Measurements from ENCODE around the gene ECT2. TPM values are rescaled to one million over a fixed set of nuclear protein-coding genes. Genes with fewer than 3 reads are reported as not detected.

ECT2 gene
- polyA plus RNA-seq (2013, experiment 1 of 2), result 12.9 TPM
- 13.6 TPM for polyA plus RNA-seq (2013, experiment 2 of 2)

- Histone ChIP-seq H3K4me3 (ENCODE audit: insufficient read depth in 1 of 2, low read depth in 1 of 2, low read length in 2 of 2) (peak within 1 kb of the TSS; percentile 89 to 97), H2BK12ac (ENCODE audit: low read length in 2 of 2) (peak within 1 kb of the TSS in 1 of 2 experiments; percentile 69), H3K4me2 (ENCODE audit: low read length, poor library complexity, severe bottlenecking) (peak within 1 kb of the TSS; percentile 68), H2BK120ac (ENCODE audit: low read depth, low read length) (peak within 1 kb of the TSS; percentile 61), H3K18ac (ENCODE audit: low read depth in 1 of 2, low read length in 2 of 2) (peak within 1 kb of the TSS; percentile 86 to 97), H3K9me3 (ENCODE audit: control insufficient read depth, low read length) (no peaks in the 10 kb centered on the region), H3K36me3 (ENCODE audit: control insufficient read depth in 1 of 2, insufficient read depth in 2 of 2, low read depth in 1 of 2, low read length in 2 of 2) (peaks cover 0 to 9% of the 10 kb centered on the region in 2 experiments), H3K14ac (ENCODE audit: low read length in 2 of 2) (peak within 1 kb of the TSS in 1 of 2 experiments; percentile 97), H3K4me1 (ENCODE audit: control insufficient read depth, insufficient read depth, low read depth, low read length) (peaks cover 2% of the 10 kb centered on the region), H3K27ac (ENCODE audit: low read length, poor library complexity, severe bottlenecking) (peak within 1 kb of the TSS; percentile 95), H4K91ac (ENCODE audit: low read length) (no peak within 1 kb of the TSS), H3K9ac (ENCODE audit: low read length) (peak within 1 kb of the TSS; percentile 99), H3K27me3 (ENCODE audit: control insufficient read depth in 1 of 2, insufficient read depth in 1 of 2, low read length in 2 of 2) (no peaks in the 10 kb centered on the region), H2BK15ac (ENCODE audit: low read depth, poor library complexity, severe bottlenecking) (peak within 1 kb of the TSS; percentile 84), H4K8ac (ENCODE audit: low read length) (peak within 1 kb of the TSS; percentile 12), H3K79me1 (replicated peaks; ENCODE audit: low read length, poor library complexity, severe bottlenecking) (no peaks in the 10 kb centered on the region), H2BK5ac (ENCODE audit: low read depth, low read length, poor library complexity, severe bottlenecking) (peak within 1 kb of the TSS; percentile 94), H2AFZ (ENCODE audit: low read depth, low read length) (peak within 1 kb of the TSS; percentile 99), H3K23ac (ENCODE audit: low read length in 2 of 2) (no peak within 1 kb of the TSS), H2AK5ac (ENCODE audit: low read length, severe bottlenecking) (peak within 1 kb of the TSS; percentile 89), H3K4ac (ENCODE audit: low read depth in 1 of 2, low read length in 2 of 2) (peak within 1 kb of the TSS; percentile 35 to 86)
- DNase-seq, result peak; percentile 100
- under 1% methylated on average over 46 of the region's 49 CpGs for WGBS
Measured at GRCh38 chr3:172750368-172751174, at the start of gene ECT2. Gene ECT2, plus strand, starts transcription at chr3:172750726. Its CDS starts 3,805 bp downstream, at chr3:172754531.

- H3K27ac ChIP-seq (ENCODE audit: low read length, poor library complexity, severe bottlenecking), result no peak overlapping the region
- H3K23ac ChIP-seq (ENCODE audit: low read length in 2 of 2), result no peak overlapping the region
- no peak overlapping the region for H2AFZ ChIP-seq (ENCODE audit: low read depth, low read length)
- H4K91ac ChIP-seq (ENCODE audit: low read length), result no peak overlapping the region
- H3K4me2 ChIP-seq (ENCODE audit: low read length, poor library complexity, severe bottlenecking), result no peak overlapping the region
- H3K9ac ChIP-seq (ENCODE audit: low read length), result no peak overlapping the region
- no peak overlapping the region for H3K4me3 ChIP-seq (ENCODE audit: insufficient read depth in 1 of 2, low read depth in 1 of 2, low read length in 2 of 2)
- H2BK5ac ChIP-seq (ENCODE audit: low read depth, low read length, poor library complexity, severe bottlenecking), result no peak overlapping the region
- no peak overlapping the region for H3K4ac ChIP-seq (ENCODE audit: low read depth in 1 of 2, low read length in 2 of 2)
- 97% methylated on average over 1 of the region's 1 CpG for WGBS
- no peak overlapping the region for H3K14ac ChIP-seq (ENCODE audit: low read length in 2 of 2)
- H3K36me3 ChIP-seq (ENCODE audit: control insufficient read depth in 1 of 2, insufficient read depth in 2 of 2, low read depth in 1 of 2, low read length in 2 of 2), result peaks cover 0 to 4% of the 10 kb centered on the region in 2 experiments
- H4K8ac ChIP-seq (ENCODE audit: low read length), result no peak overlapping the region
- no peak overlapping the region for H2BK15ac ChIP-seq (ENCODE audit: low read depth, poor library complexity, severe bottlenecking)
- H3K27me3 ChIP-seq (ENCODE audit: control insufficient read depth in 1 of 2, insufficient read depth in 1 of 2, low read length in 2 of 2), result no peaks in the 10 kb centered on the region
- H2AK5ac ChIP-seq (ENCODE audit: low read length, severe bottlenecking), result no peak overlapping the region
- no peaks in the 10 kb centered on the region for H3K9me3 ChIP-seq (ENCODE audit: control insufficient read depth, low read length)
- peaks cover 30% of the 10 kb centered on the region for H3K79me1 ChIP-seq (replicated peaks; ENCODE audit: low read length, poor library complexity, severe bottlenecking)
- no peak overlapping the region for H3K18ac ChIP-seq (ENCODE audit: low read depth in 1 of 2, low read length in 2 of 2)
- no peak overlapping the region for H2BK12ac ChIP-seq (ENCODE audit: low read length in 2 of 2)
- H3K4me1 ChIP-seq (ENCODE audit: control insufficient read depth, insufficient read depth, low read depth, low read length), result no peaks in the 10 kb centered on the region
- H2BK120ac ChIP-seq (ENCODE audit: low read depth, low read length), result peak overlapping the region; percentile 34
- DNase-seq, result no peak
Measured at GRCh38 chr3:172700936-172701455, 49.5 kb upstream of the ECT2 start.

- no peak overlapping the region for H3K18ac ChIP-seq (ENCODE audit: low read depth in 1 of 2, low read length in 2 of 2)
- H3K79me1 ChIP-seq (replicated peaks; ENCODE audit: low read length, poor library complexity, severe bottlenecking), result peaks cover 28% of the 10 kb centered on the region
- H2AK5ac ChIP-seq (ENCODE audit: low read length, severe bottlenecking), result no peak overlapping the region
- no peak overlapping the region for H2AFZ ChIP-seq (ENCODE audit: low read depth, low read length)
- no peak overlapping the region for H3K4me3 ChIP-seq (ENCODE audit: insufficient read depth in 1 of 2, low read depth in 1 of 2, low read length in 2 of 2)
- no peaks in the 10 kb centered on the region for H3K27me3 ChIP-seq (ENCODE audit: control insufficient read depth in 1 of 2, insufficient read depth in 1 of 2, low read length in 2 of 2)
- H3K4me2 ChIP-seq (ENCODE audit: low read length, poor library complexity, severe bottlenecking), result no peak overlapping the region
- no peak overlapping the region for H4K8ac ChIP-seq (ENCODE audit: low read length)
- H4K91ac ChIP-seq (ENCODE audit: low read length), result no peak overlapping the region
- no peak overlapping the region for H3K9ac ChIP-seq (ENCODE audit: low read length)
- DNase-seq, result no peak
- H3K4ac ChIP-seq (ENCODE audit: low read depth in 1 of 2, low read length in 2 of 2), result no peak overlapping the region
- no peak overlapping the region for H3K14ac ChIP-seq (ENCODE audit: low read length in 2 of 2)
- no peak overlapping the region for H2BK12ac ChIP-seq (ENCODE audit: low read length in 2 of 2)
- no peak overlapping the region for H2BK5ac ChIP-seq (ENCODE audit: low read depth, low read length, poor library complexity, severe bottlenecking)
- over 99% methylated on average over 3 of the region's 3 CpGs for WGBS
- H3K27ac ChIP-seq (ENCODE audit: low read length, poor library complexity, severe bottlenecking), result no peak overlapping the region
- no peak overlapping the region for H3K23ac ChIP-seq (ENCODE audit: low read length in 2 of 2)
- H3K4me1 ChIP-seq (ENCODE audit: control insufficient read depth, insufficient read depth, low read depth, low read length), result no peaks in the 10 kb centered on the region
- H3K9me3 ChIP-seq (ENCODE audit: control insufficient read depth, low read length), result no peaks in the 10 kb centered on the region
- H2BK15ac ChIP-seq (ENCODE audit: low read depth, poor library complexity, severe bottlenecking), result no peak overlapping the region
- no peak overlapping the region for H2BK120ac ChIP-seq (ENCODE audit: low read depth, low read length)
- H3K36me3 ChIP-seq (ENCODE audit: control insufficient read depth in 1 of 2, insufficient read depth in 2 of 2, low read depth in 1 of 2, low read length in 2 of 2), result peaks cover 0 to 4% of the 10 kb centered on the region in 2 experiments
Measured at GRCh38 chr3:172701751-172702150, 48.8 kb upstream of the ECT2 start.

- no peak for DNase-seq
- 97% methylated on average over 2 of the region's 3 CpGs for WGBS
- Histone ChIP-seq H2AK5ac (ENCODE audit: low read length, severe bottlenecking) (no peak overlapping the region), H4K8ac (ENCODE audit: low read length) (no peak overlapping the region), H2BK12ac (ENCODE audit: low read length in 2 of 2) (no peak overlapping the region), H3K27ac (ENCODE audit: low read length, poor library complexity, severe bottlenecking) (no peak overlapping the region), H3K27me3 (ENCODE audit: control insufficient read depth in 1 of 2, insufficient read depth in 1 of 2, low read length in 2 of 2) (no peaks in the 10 kb centered on the region), H3K4me1 (ENCODE audit: control insufficient read depth, insufficient read depth, low read depth, low read length) (no peaks in the 10 kb centered on the region), H3K36me3 (ENCODE audit: control insufficient read depth in 1 of 2, insufficient read depth in 2 of 2, low read depth in 1 of 2, low read length in 2 of 2) (peaks cover 0 to 4% of the 10 kb centered on the region in 2 experiments), H3K18ac (ENCODE audit: low read depth in 1 of 2, low read length in 2 of 2) (no peak overlapping the region), H3K79me1 (replicated peaks; ENCODE audit: low read length, poor library complexity, severe bottlenecking) (peaks cover 26% of the 10 kb centered on the region), H3K9ac (ENCODE audit: low read length) (no peak overlapping the region), H3K4me3 (ENCODE audit: insufficient read depth in 1 of 2, low read depth in 1 of 2, low read length in 2 of 2) (no peak overlapping the region), H3K14ac (ENCODE audit: low read length in 2 of 2) (no peak overlapping the region), H3K4me2 (ENCODE audit: low read length, poor library complexity, severe bottlenecking) (no peak overlapping the region), H3K9me3 (ENCODE audit: control insufficient read depth, low read length) (no peaks in the 10 kb centered on the region), H3K4ac (ENCODE audit: low read depth in 1 of 2, low read length in 2 of 2) (no peak overlapping the region), H2BK5ac (ENCODE audit: low read depth, low read length, poor library complexity, severe bottlenecking) (no peak overlapping the region), H2AFZ (ENCODE audit: low read depth, low read length) (no peak overlapping the region), H3K23ac (ENCODE audit: low read length in 2 of 2) (no peak overlapping the region), H2BK120ac (ENCODE audit: low read depth, low read length) (no peak overlapping the region), H2BK15ac (ENCODE audit: low read depth, poor library complexity, severe bottlenecking) (no peak overlapping the region), H4K91ac (ENCODE audit: low read length) (no peak overlapping the region)
Measured at GRCh38 chr3:172702256-172702655, 48.3 kb upstream of the ECT2 start.
